ENCODE data around the gene AUTS2.

The AUTS2 gene

GRCh38 chr7:70607281-70607680 lies 1009.0 kb downstream of the AUTS2 start:
- FAIRE-seq = no peak
- no peak for DNase-seq (ENCODE audit: low spot score)

DNA sequence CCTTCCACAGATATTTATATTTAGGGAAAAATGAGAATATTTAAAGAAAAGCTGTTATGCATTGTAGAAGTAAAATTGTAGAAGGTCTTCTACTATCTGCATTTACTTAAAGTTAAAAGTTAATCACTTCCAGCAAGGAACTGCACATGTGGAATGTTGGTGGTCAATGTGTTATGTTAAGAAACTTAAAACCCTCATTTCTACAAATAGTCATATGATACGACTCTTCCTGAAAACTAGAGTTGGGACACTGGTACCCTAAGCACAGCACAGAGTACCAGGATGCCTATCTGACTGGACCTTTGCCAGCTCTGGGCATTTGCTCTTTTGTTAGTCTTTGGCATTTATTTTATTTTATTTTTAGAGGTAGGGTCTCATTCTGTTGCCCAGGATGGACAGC lies 1009.5 kb downstream of the AUTS2 start:
- DNase-seq (ENCODE audit: low spot score) (no peak), FAIRE-seq (no peak)

DNA sequence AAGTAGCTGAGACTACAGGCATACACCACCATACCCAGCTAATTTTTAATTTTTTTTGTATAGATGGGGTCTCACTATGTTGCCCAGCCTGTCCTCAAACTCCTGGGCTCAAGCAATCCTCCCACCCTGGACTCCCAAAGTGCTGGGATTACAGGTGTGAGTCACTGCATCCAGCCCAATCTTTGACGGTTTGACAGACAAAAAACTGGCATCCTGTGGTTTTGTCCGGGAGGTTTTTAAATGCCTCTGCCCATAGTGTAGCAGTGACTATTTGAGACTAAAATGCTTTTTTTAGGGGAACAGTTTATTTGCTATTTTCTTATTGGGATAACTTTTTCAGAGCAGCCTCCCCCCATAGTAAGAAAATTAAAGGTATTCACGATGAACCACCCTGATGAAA lies 1010.0 kb downstream of the AUTS2 start:
- no peak for FAIRE-seq
- DNase-seq (ENCODE audit: low spot score) = peak; percentile 37

- FAIRE-seq = no peak
- DNase-seq (ENCODE audit: low spot score) = no peak
Observed at GRCh38 chr7:70612811-70613210, 1014.5 kb downstream of the AUTS2 start.

GRCh38 chr7:70614237-70615045 lies 1016.2 kb downstream of the AUTS2 start:
- no peak for DNase-seq (ENCODE audit: low spot score)
- FAIRE-seq = no peak

- no peak for FAIRE-seq
- DNase-seq (ENCODE audit: low spot score) = no peak
Observed at GRCh38 chr7:70615066-70615606, 1016.9 kb downstream of the AUTS2 start.

- no peak for DNase-seq (ENCODE audit: low spot score)
- no peak for FAIRE-seq
Observed at GRCh38 chr7:70616211-70616610, 1017.9 kb downstream of the AUTS2 start.

GRCh38 chr7:70616821-70617220 lies 1018.5 kb downstream of the AUTS2 start:
- no peak for FAIRE-seq
- DNase-seq (ENCODE audit: low spot score) = no peak

- DNase-seq (ENCODE audit: low spot score) (no peak), FAIRE-seq (no peak)
Observed at GRCh38 chr7:70618020-70618551, 1019.8 kb downstream of the AUTS2 start.

DNA sequence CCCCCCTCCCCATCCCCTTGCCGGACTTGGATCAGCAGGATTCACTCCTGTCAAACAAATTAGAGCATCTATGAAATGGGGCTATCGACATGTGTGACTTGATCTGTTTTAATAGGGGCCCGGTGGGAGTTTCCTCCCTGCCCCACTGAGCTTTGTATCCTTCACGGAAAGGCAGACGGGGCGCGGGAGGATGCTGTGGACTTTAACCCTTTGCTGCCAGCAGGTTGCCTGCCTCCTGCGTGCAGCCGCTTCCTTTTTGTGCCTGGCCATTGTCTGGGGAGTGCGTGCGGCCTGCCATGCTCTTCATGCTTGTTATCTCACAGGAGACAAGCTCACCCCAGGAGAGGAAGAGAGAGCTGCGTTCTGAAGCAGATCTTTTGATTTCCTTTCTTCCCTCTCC lies 1020.9 kb downstream of the AUTS2 start:
- no peak for DNase-seq (ENCODE audit: low spot score)
- FAIRE-seq = no peak

- DNase-seq (ENCODE audit: low spot score) (no peak), FAIRE-seq (no peak)
Observed at GRCh38 chr7:70619659-70620058, 1021.4 kb downstream of the AUTS2 start.

GRCh38 chr7:70620333-70621055 lies 1022.2 kb downstream of the AUTS2 start:
- FAIRE-seq = no peak
- DNase-seq (ENCODE audit: low spot score) = no peak

- DNase-seq (ENCODE audit: low spot score) = no peak
- no peak for FAIRE-seq
Observed at GRCh38 chr7:70621954-70622600, 1023.8 kb downstream of the AUTS2 start.

DNA sequence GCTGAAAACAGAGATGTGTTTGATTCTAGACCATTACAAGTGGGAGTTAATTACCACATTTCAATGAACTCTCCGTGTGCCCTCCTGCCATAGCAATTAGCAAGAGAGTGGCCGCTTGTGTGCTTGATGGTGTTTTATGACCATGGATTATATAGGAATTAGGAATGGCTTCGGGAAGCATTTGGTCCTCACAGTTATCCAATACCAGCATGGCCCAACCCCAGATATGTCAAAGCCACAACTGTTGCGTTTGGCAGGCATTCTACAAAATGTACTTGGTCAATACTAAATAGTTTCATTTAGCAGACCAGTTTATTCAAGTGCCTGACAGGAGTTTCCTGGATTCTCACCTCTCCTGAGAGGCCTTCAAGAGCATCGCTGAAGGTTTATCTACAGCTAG lies 1024.7 kb downstream of the AUTS2 start:
- DNase-seq (ENCODE audit: low spot score) (no peak), FAIRE-seq (no peak)

DNA sequence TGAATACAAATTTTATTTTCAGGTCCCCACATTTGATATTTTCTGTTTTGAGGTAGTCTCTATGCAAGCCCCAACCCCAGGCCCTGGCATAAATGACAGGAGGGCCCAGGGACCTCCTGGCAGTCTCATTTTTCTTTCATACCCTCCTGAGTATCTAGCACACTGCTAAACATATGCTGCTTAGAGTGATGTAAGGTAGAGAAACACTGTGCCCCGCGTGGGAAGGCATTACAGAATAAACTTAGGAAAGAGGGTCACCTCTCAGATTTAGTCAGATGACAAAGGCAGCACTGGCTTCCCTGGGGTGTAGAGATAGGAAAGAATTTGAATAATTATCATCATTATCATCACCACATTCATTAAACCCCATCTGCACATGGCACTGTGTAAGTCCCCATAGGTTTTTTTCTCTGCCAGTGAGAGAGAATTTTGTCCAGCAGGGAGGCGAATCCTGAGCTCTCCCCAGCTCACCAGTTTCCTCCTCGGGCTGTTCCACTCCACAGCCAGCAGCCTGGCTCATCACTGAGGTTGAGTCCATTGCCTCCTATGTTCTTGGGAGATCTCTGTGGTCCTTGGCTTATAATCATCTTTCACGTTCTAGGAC lies 1026.3 kb downstream of the AUTS2 start:
- FAIRE-seq = no peak

DNA sequence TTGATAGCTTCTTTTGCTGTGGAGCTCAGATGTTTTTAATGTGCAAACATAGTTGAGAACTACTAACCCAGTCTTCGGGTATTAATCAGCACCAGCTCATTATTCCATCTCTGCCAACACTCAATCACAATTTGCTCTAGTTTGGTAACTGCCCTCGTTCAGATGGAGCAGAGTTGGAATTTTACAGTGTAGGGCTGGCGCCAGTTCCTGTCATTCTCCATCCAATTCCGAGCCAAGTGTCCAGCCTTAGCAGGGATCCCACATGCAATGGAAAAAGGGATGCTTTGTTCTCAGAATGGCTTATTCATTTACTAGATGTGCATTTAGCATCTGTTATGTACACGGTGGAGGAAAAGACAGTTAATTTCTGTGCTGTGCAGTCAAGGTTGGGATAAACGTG lies 1029.2 kb downstream of the AUTS2 start:
- FAIRE-seq = no peak

More for the DNA sequence above, 1026.3 kb downstream of the AUTS2 start:
- no peak for DNase-seq (ENCODE audit: low spot score)

GRCh38 chr7:70630440-70630817 lies 1032.2 kb downstream of the AUTS2 start:
- DNase-seq (ENCODE audit: low spot score) = no peak
- no peak for FAIRE-seq

More for the DNA sequence above, 1029.2 kb downstream of the AUTS2 start:
- DNase-seq (ENCODE audit: low spot score) = no peak

DNA sequence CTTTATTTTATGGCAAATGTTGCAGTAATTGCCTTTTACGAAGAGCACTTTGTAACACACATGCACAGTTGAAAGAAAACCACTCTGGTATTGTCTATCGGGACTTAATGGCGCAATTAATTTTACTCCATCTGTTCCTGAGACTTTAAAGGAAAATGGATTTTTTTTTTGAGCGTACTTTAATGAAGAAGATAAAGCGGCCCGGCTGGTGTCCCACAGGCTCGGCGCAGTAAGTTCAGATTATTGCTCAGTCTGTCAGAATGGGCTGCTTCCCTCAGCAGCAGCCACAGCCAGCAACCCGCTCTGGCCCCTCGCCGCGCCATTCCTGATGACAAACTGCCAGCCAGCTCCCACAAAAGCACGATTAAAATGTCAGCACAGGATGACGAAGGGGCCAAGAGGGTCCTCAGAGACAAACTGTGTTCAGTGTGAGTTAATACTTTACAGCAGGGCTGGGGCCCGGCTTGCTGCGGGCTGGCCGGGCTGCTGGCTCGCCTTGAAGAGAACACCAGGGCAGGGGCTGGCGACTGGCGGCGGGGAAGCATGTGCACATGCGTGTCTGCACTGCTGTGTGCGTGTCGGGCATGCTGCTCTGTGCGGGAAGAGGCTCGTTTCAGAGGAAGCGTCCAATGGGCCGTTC lies 1032.7 kb downstream of the AUTS2 start:
- no peak for FAIRE-seq
- no peak for DNase-seq (ENCODE audit: low spot score)

DNA sequence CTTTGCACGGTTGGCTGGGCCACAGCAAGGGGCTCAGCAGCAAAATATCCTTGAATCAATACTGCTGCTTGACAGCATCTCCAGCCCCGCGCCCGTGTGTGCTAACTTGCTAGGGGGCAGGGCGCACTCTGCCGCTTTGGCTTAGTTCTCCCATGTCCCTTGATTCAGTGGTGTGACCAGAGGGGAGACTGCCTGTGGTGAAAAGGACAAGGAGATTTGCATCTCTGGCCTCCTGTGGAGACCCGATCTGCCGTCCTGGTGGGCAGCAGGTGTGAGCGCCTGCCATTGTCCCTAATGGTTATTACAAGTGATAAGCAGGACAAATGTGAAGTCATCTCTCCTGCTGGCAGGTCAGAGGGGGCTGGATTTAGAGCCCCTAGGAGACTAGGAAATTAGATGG lies 1033.4 kb downstream of the AUTS2 start:
- no peak for DNase-seq (ENCODE audit: low spot score)
- FAIRE-seq = no peak

DNA sequence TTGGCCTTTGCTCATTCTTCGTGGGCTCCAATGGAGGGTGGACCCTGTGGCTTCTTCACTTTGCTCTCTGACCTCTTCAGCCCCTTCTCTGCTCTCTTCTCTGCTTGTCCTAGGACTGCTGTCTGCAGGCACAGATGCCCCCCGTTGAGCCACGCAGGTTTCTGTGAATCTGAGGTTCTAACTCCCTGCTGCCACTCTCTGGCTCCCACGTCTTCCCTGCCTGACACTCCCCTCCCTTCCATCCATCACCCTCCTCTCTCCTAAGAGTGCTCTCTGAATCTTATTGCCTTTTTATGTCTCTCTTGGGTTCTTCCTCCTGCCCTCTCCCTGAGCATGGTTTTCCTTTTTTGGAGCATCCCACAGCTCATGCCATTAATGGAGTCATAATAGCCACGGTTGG lies 1034.1 kb downstream of the AUTS2 start:
- FAIRE-seq = no peak

GRCh38 chr7:70634071-70634470 lies 1035.8 kb downstream of the AUTS2 start:
- DNase-seq (ENCODE audit: low spot score) (no peak), FAIRE-seq (no peak)

More for the DNA sequence above, 1034.1 kb downstream of the AUTS2 start:
- DNase-seq (ENCODE audit: low spot score) = no peak
